ENCODE data around the gene CLCN3. TPM values are rescaled to one million over a fixed set of nuclear protein-coding genes. Genes with fewer than 3 reads are reported as not detected.

Gene CLCN3
- polyA plus RNA-seq, 3 donors: 5.3 to 7.8 (median 5.4) TPM

GRCh38 chr4:169619518-169619957 lies 840 bp upstream of the CLCN3 start:
- no peaks in the 10 kb centered on the region for H3K36me3 ChIP-seq (replicated peaks in 1 of 2; ENCODE audit: control insufficient read depth in 1 of 2, insufficient read depth in 2 of 2, low read length in 2 of 2)
- H3K4me3 ChIP-seq (replicated peaks in 1 of 3; ENCODE audit: low read depth in 2 of 3, low read length in 3 of 3): peak overlapping the region; percentile 60 to 95 (median 74)
- Mint-ChIP-seq H3K27me3 (ENCODE audit: low read depth in 3 of 3) (peaks cover 0 to 9% (median 6%) of the 10 kb centered on the region in 3 donors), H3K27ac (peak overlapping the region; percentile 100), H3K4me1 (peaks cover 32% of the 10 kb centered on the region), H3K9me3 (no peaks in the 10 kb centered on the region), H3K36me3 (peaks cover 0 to 3% of the 10 kb centered on the region in 2 donors), H3K4me3 (peak overlapping the region; percentile 92 to 99)
- DNase-seq: peak in 2 of 3 donors; percentile 25 to 36
- intact Hi-C loops (cut with micrococcal nuclease): no loop called here
- 3% methylated on average over 5 of the region's 12 CpGs for WGBS (ENCODE audit: insufficient coverage)
- peak overlapping the region; percentile 90 for H3K9ac ChIP-seq (ENCODE audit: insufficient read depth, low read length, poor library complexity, severe bottlenecking)
- H2AFZ ChIP-seq (ENCODE audit: insufficient read depth, low read depth, low read length, poor library complexity, severe bottlenecking): peak overlapping the region; percentile 18
- H3K79me2 ChIP-seq (ENCODE audit: insufficient read depth, low read length): peaks cover 38% of the 10 kb centered on the region
- H3K4me1 ChIP-seq (ENCODE audit: control insufficient read depth in 1 of 2, insufficient read depth in 2 of 2, low read length in 2 of 2): peaks cover 28% of the 10 kb centered on the region in 2 donors
- peak overlapping the region; percentile 75 for H3K4me2 ChIP-seq (replicated peaks; ENCODE audit: extremely low read depth, low read length, poor library complexity, severe bottlenecking)
- no peaks in the 10 kb centered on the region for H4K20me1 ChIP-seq (ENCODE audit: insufficient read depth, low read length)
- no peaks in the 10 kb centered on the region for H3K27me3 ChIP-seq (ENCODE audit: control insufficient read depth in 2 of 2, insufficient read depth in 2 of 2, low read length in 2 of 2)
- peak; percentile 68 for TF ChIP-seq CTCF (IDR thresholded peaks at IDR 0.05)
- H3K9me3 ChIP-seq (replicated peaks in 1 of 2; ENCODE audit: control insufficient read depth in 1 of 2, insufficient read depth in 1 of 2, low read length in 2 of 2): no peaks in the 10 kb centered on the region
- peak overlapping the region; percentile 99 for H3K27ac ChIP-seq (ENCODE audit: low read depth in 1 of 2, low read length in 2 of 2)

GRCh38 chr4:169620880-169621248 lies 486 bp downstream of the CLCN3 start:
- H3K9me3 Mint-ChIP-seq: no peaks in the 10 kb centered on the region
- H3K36me3 Mint-ChIP-seq: peaks cover 10 to 11% of the 10 kb centered on the region in 2 donors
- peak overlapping the region; percentile 90 for H3K9ac ChIP-seq (ENCODE audit: insufficient read depth, low read length, poor library complexity, severe bottlenecking)
- peak overlapping the region; percentile 99 for H3K27ac ChIP-seq (ENCODE audit: low read depth in 1 of 2, low read length in 2 of 2)
- H3K27me3 Mint-ChIP-seq (ENCODE audit: low read depth in 3 of 3): peaks cover 0 to 9% (median 6%) of the 10 kb centered on the region in 3 donors
- H3K27me3 ChIP-seq (ENCODE audit: control insufficient read depth in 2 of 2, insufficient read depth in 2 of 2, low read length in 2 of 2): no peaks in the 10 kb centered on the region
- H3K9me3 ChIP-seq (replicated peaks in 1 of 2; ENCODE audit: control insufficient read depth in 1 of 2, insufficient read depth in 1 of 2, low read length in 2 of 2): no peaks in the 10 kb centered on the region
- H3K4me1 ChIP-seq (ENCODE audit: control insufficient read depth in 1 of 2, insufficient read depth in 2 of 2, low read length in 2 of 2): peaks cover 28% of the 10 kb centered on the region in 2 donors
- peak overlapping the region; percentile 100 for H3K27ac Mint-ChIP-seq
- peak in 2 of 3 donors; percentile 12 to 32 for DNase-seq
- peak overlapping the region; percentile 92 for H3K4me2 ChIP-seq (replicated peaks; ENCODE audit: extremely low read depth, low read length, poor library complexity, severe bottlenecking)
- TF ChIP-seq CTCF (IDR thresholded peaks at IDR 0.05): no peak
- intact Hi-C loops (cut with micrococcal nuclease): loop anchor here (5.0 to 10.0 kb wide), 3 partner anchors 36 to 404 kb away; partner anchors contain the start of genes HPF1 (in 1 of the 2) and MFAP3L (in 1 of the 2)
- peaks cover 51% of the 10 kb centered on the region for H3K79me2 ChIP-seq (ENCODE audit: insufficient read depth, low read length)
- peak overlapping the region; percentile 32 for H2AFZ ChIP-seq (ENCODE audit: insufficient read depth, low read depth, low read length, poor library complexity, severe bottlenecking)
- peak overlapping the region; percentile 92 to 99 for H3K4me3 Mint-ChIP-seq
- no peaks in the 10 kb centered on the region for H3K36me3 ChIP-seq (replicated peaks in 1 of 2; ENCODE audit: control insufficient read depth in 1 of 2, insufficient read depth in 2 of 2, low read length in 2 of 2)
- peaks cover 3% of the 10 kb centered on the region for H4K20me1 ChIP-seq (ENCODE audit: insufficient read depth, low read length)
- WGBS (ENCODE audit: insufficient coverage): 0% methylated on average over 10 of the region's 14 CpGs
- H3K4me1 Mint-ChIP-seq: peaks cover 32% of the 10 kb centered on the region
- H3K4me3 ChIP-seq (replicated peaks in 1 of 3; ENCODE audit: low read depth in 2 of 3, low read length in 3 of 3): peak overlapping the region; percentile 60 to 95 (median 84)

All from CD14-positive monocyte (primary cell).